H9 (cell line): ENCODE data around the gene CTRB2. TPM values are rescaled to one million over a fixed set of nuclear protein-coding genes. Genes with fewer than 3 reads are reported as not detected.

Experiments used
- DNase-seq: peaks from one replicate; pipeline ENCODE4 v3.0.0-alpha.2; 2017
- H2AFZ ChIP-seq: one replicate; pipeline ENCODE4 v1.6.1; 2013; ENCODE audit warnings: mild to moderate bottlenecking, low read length, control low read depth, moderate library complexity
- H2AK5ac ChIP-seq: 2 replicates; pipeline ENCODE4 v1.6.1; 2013; ENCODE audit warnings: low read length, control low read depth, mixed read lengths; ENCODE audit not compliant: insufficient read length
- H2BK120ac ChIP-seq: one replicate; pipeline ENCODE4 v1.6.1; 2013; ENCODE audit warnings: low read depth, mild to moderate bottlenecking, low read length, control low read depth, inconsistent platforms; ENCODE audit not compliant: poor library complexity, severe bottlenecking
- H2BK12ac ChIP-seq: 2 replicates; pipeline ENCODE4 v1.6.1; 2013; ENCODE audit warnings: low read length, control low read depth, mixed read lengths, low read depth; ENCODE audit not compliant: insufficient read length
- H2BK15ac ChIP-seq: 2 replicates; pipeline ENCODE4 v1.6.1; 2013; ENCODE audit warnings: low read depth, low read length, control low read depth
- H2BK20ac ChIP-seq: one replicate; pipeline ENCODE4 v1.6.1; 2013; ENCODE audit warnings: low read depth, mild to moderate bottlenecking, low read length, control low read depth, inconsistent platforms; ENCODE audit not compliant: poor library complexity, severe bottlenecking
- H2BK5ac ChIP-seq: 2 replicates; pipeline ENCODE4 v1.6.1; 2013; ENCODE audit warnings: low read length, control low read depth, mixed read lengths; ENCODE audit not compliant: insufficient read length
- H3K14ac ChIP-seq: 2 replicates; pipeline ENCODE4 v1.6.1; 2013; ENCODE audit warnings: low read length, control low read depth; ENCODE audit not compliant: insufficient read depth
- H3K18ac ChIP-seq: 2 replicates; pipeline ENCODE4 v1.6.1; 2013; ENCODE audit warnings: low read depth, mild to moderate bottlenecking, mixed read lengths, low read length, control low read depth; ENCODE audit not compliant: insufficient read length
- H3K23ac ChIP-seq: 2 replicates; pipeline ENCODE4 v1.6.1; 2013; ENCODE audit warnings: low read length, control low read depth, mixed read lengths, low read depth; ENCODE audit not compliant: insufficient read length
- H3K23me2 ChIP-seq: 2 replicates; pipeline ENCODE4 v1.6.1; 2013; ENCODE audit warnings: low read depth, mild to moderate bottlenecking, mixed read lengths, low read length, control low read depth; ENCODE audit not compliant: insufficient read length, poor library complexity, severe bottlenecking
- H3K27ac ChIP-seq: 2 replicates; pipeline ENCODE4 v1.5.1; 2013; ENCODE audit warnings: low read length, control low read depth, mixed read lengths, low read depth; ENCODE audit not compliant: insufficient read length
- H3K27me3 ChIP-seq: 2 replicates; pipeline ENCODE4 v1.6.1; 2013; ENCODE audit warnings: low read length, control low read depth, inconsistent platforms; ENCODE audit not compliant: insufficient read depth
- H3K4ac ChIP-seq: 2 replicates; pipeline ENCODE4 v1.6.1; 2013; ENCODE audit warnings: low read depth, mild to moderate bottlenecking, control low read depth, inconsistent platforms, low read length, moderate library complexity
- H3K4me1 ChIP-seq: 2 replicates; pipeline ENCODE4 v1.6.1; 2013; ENCODE audit warnings: low read length, control low read depth, inconsistent platforms; ENCODE audit not compliant: insufficient read depth
- H3K4me2 ChIP-seq: 2 replicates; pipeline ENCODE4 v1.6.1; 2013; ENCODE audit warnings: low read length, control low read depth, mixed read lengths; ENCODE audit not compliant: insufficient read length, insufficient read depth
- H3K56ac ChIP-seq: 2 replicates; pipeline ENCODE4 v1.6.1; 2013; ENCODE audit warnings: low read depth, mild to moderate bottlenecking, mixed read lengths, low read length, control low read depth; ENCODE audit not compliant: insufficient read length
- H3K79me1 ChIP-seq: 2 replicates; pipeline ENCODE4 v1.6.1; 2013; ENCODE audit warnings: low read depth, mild to moderate bottlenecking, moderate library complexity, low read length, control low read depth, inconsistent platforms; ENCODE audit not compliant: insufficient read depth, poor library complexity, severe bottlenecking
- H3K79me2 ChIP-seq: 2 replicates; pipeline ENCODE4 v1.6.1; 2013; ENCODE audit warnings: low read length, control low read depth, inconsistent platforms; ENCODE audit not compliant: insufficient read depth
- H3K9ac ChIP-seq: 2 replicates; pipeline ENCODE4 v1.6.1; 2013; ENCODE audit warnings: low read length, control low read depth, mixed read lengths; ENCODE audit not compliant: insufficient read length; ENCODE audit errors: extremely low read depth
- H3K9me3 ChIP-seq: one replicate; pipeline ENCODE4 v1.6.1; 2013; ENCODE audit warnings: low read depth, low read length, inconsistent platforms; ENCODE audit not compliant: control insufficient read depth
- H3T11ph ChIP-seq: one replicate; pipeline ENCODE4 v1.6.1; 2013; ENCODE audit warnings: mild to moderate bottlenecking, low read length, control low read depth, inconsistent platforms
- H4K20me1 ChIP-seq: one replicate; pipeline ENCODE4 v1.6.1; 2013; ENCODE audit not compliant: control insufficient read depth, insufficient read length, insufficient read depth
- H4K5ac ChIP-seq: 2 replicates; pipeline ENCODE4 v1.6.1; 2013; ENCODE audit warnings: low read depth, mild to moderate bottlenecking, mixed read lengths, low read length, control low read depth; ENCODE audit not compliant: insufficient read length
- H4K8ac ChIP-seq: replicated peaks from 2 replicates; pipeline ENCODE4 v1.6.1; 2013; ENCODE audit warnings: low read length, control low read depth, mixed read lengths, low read depth; ENCODE audit not compliant: insufficient read length
- H4K91ac ChIP-seq: 2 replicates; pipeline ENCODE4 v1.6.1; 2013; ENCODE audit warnings: low read depth, mild to moderate bottlenecking, moderate library complexity, mixed read lengths, low read length, control low read depth; ENCODE audit not compliant: insufficient read length
- H3K27ac Mint-ChIP-seq, 3 experiments: 2 replicates in 2 of 3; 3 replicates in 1 of 3; pipeline ENCODE4 v1.8.0; 2020 to 2021; ENCODE audit warnings: mixed read lengths in 3 of 3, mild to moderate bottlenecking in 1 of 3, moderate library complexity in 1 of 3
- H3K27me3 Mint-ChIP-seq: 2 replicates; pipeline ENCODE4 v1.8.0; 2021; ENCODE audit warnings: low read depth, mild to moderate bottlenecking, moderate library complexity, mixed read lengths
- H3K36me3 Mint-ChIP-seq, 3 experiments: 2 replicates in 2 of 3; 3 replicates in 1 of 3; pipeline ENCODE4 v1.8.0; 2020 to 2021; ENCODE audit warnings: low read depth in 3 of 3, mixed read lengths in 3 of 3; ENCODE audit not compliant: insufficient read depth in 1 of 3
- H3K4me1 Mint-ChIP-seq, 2 experiments: 2 replicates each; pipeline ENCODE4 v1.8.0; 2020; ENCODE audit warnings: mixed read lengths in 2 of 2
- H3K4me3 Mint-ChIP-seq, 2 experiments: 2 replicates in 1 of 2; 3 replicates in 1 of 2; pipeline ENCODE4 v1.8.0; 2020 to 2021; ENCODE audit warnings: mild to moderate bottlenecking in 2 of 2, mixed read lengths in 2 of 2, moderate library complexity in 1 of 2
- H3K9me3 Mint-ChIP-seq, 2 experiments: 2 replicates in 1 of 2; 3 replicates in 1 of 2; pipeline ENCODE4 v1.8.0; 2020; ENCODE audit warnings: mild to moderate bottlenecking in 2 of 2, mixed read lengths in 2 of 2, moderate library complexity in 1 of 2
- CTCF ChIP-seq: fragments of 200-600 bp; sonication (generic); conservative IDR thresholded peaks from 3 replicates; pipeline ENCODE4 v1.8.0; 2021; ENCODE audit warnings: antibody characterized with exemption, mild to moderate bottlenecking
- WGBS: extraction: QIAGEN DNeasy Blood & Tissue Kit; methylation state at CpG from one replicate; pipeline ENCODE4 v1.1.7; 2013; ENCODE audit warnings: missing lambda C conversion rate, low lambda C conversion rate, mixed read lengths; ENCODE audit not compliant: insufficient read length; ENCODE audit errors: extremely low coverage; 5-methylcytosine and 5-hydroxymethylcytosine counted together
- total RNA-seq: library from RNA; stranded (reverse); gene quantifications from 2 replicates; pipeline ENCODE4 v1.2.1, GENCODE V29; 2021

The CTRB2 gene
- total RNA-seq, 1 experiment from 2014 or later: not detected

- no CpG with 5 or more reads among the region's 11 CpGs for WGBS
- Histone ChIP-seq H2BK5ac (no peak overlapping the region), H3K4ac (no peak overlapping the region), H4K5ac (no peak overlapping the region), H3K4me1 (no peaks in the 10 kb centered on the region), H4K8ac (no peak overlapping the region), H4K20me1 (no peaks in the 10 kb centered on the region), H3K27me3 (no peaks in the 10 kb centered on the region), H2BK15ac (no peak overlapping the region), H2BK20ac (no peak overlapping the region), H3K27ac (no peak overlapping the region), H3K23me2 (no peaks in the 10 kb centered on the region), H3K18ac (no peak overlapping the region), H2AK5ac (no peak overlapping the region), H3K56ac (no peak overlapping the region), H3K9me3 (no peaks in the 10 kb centered on the region), H3K9ac (no peak overlapping the region), H3K79me1 (no peaks in the 10 kb centered on the region), H3K4me2 (no peak overlapping the region), H3K79me2 (no peaks in the 10 kb centered on the region), H2BK120ac (no peak overlapping the region), H3K23ac (no peak overlapping the region), H3K14ac (no peak overlapping the region), H3T11ph (no peak overlapping the region), H4K91ac (no peak overlapping the region), H2BK12ac (no peak overlapping the region), H2AFZ (no peak overlapping the region)
- H3K4me1 Mint-ChIP-seq: peaks cover 0 to 5% of the 10 kb centered on the region in 2 experiments; a peak in 3 of 4 replicates
- H3K36me3 Mint-ChIP-seq: peaks cover 28 to 67% (median 57%) of the 10 kb centered on the region in 3 experiments; a peak in 6 of 7 replicates
- H3K27ac Mint-ChIP-seq: no peak overlapping the region
- no peak for TF ChIP-seq CTCF
- H3K4me3 Mint-ChIP-seq: no peak overlapping the region
- H3K9me3 Mint-ChIP-seq: no peaks in the 10 kb centered on the region; a peak in 1 of 5 replicates
- no peak for DNase-seq
- no peaks in the 10 kb centered on the region for H3K27me3 Mint-ChIP-seq
Observed at GRCh38 chr16:75231570-75231969, 24.6 kb upstream of the CTRB2 start.
